C4-2B (cell line): ENCODE measurements around the gene GNB1.

Experiments
- CTCF ChIP-seq: fragments of 450-650 bp; conservative IDR thresholded peaks from 2 replicates; pipeline ENCODE4 v1.5.1; 2017; ENCODE audit warnings: mild to moderate bottlenecking
- ZFX ChIP-seq: fragments of 450-650 bp; IDR thresholded peaks from 2 replicates; pipeline ENCODE4 v1.6.1; 2017

DNA sequence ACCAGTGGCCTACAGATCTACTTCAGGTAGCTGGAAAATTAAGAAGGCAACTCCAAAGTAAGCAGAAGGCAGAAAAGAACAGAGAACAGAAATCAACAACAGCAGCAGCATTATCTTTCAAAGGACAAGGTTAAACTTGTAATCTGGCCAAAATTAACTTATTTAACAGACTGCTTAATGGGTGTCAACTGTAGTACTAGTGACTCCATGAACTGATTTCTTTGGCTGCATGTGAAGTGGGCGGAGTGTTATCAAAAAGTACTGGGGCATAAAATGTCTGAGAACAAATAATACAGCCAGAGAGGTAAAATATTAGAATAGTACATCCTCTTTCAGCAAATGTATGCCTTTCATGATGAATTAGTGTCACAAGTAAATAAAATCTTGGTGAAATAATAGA is 88.0 kb downstream of the GNB1 start:
- TF ChIP-seq CTCF (no peak), ZFX (no peak)
